Bronchial epithelial cell (primary cell): Measurements from ENCODE around the gene RALY. TPM values are rescaled to one million over a fixed set of nuclear protein-coding genes. Genes with fewer than 3 reads are reported as not detected.

ENCODE experiments used
- DNase-seq: peaks from one replicate; pipeline ENCODE4 v3.0.0-alpha.2; 2010; ENCODE audit warnings: low read depth
- FAIRE-seq: peaks from 2 replicates; lab custom pipeline; 2011; peaks lifted over from hg19 to GRCh38; lab: Jason Lieb, UNC
- H3K27me3 ChIP-seq: 2 replicates; pipeline ENCODE4 v1.5.1; 2011; ENCODE audit warnings: low read length; ENCODE audit not compliant: control insufficient read depth, insufficient read depth
- H3K36me3 ChIP-seq: 2 replicates; pipeline ENCODE4 v1.5.1; 2011; ENCODE audit warnings: low read length; ENCODE audit not compliant: control insufficient read depth, insufficient read depth
- H3K4me3 ChIP-seq: 2 replicates; pipeline ENCODE4 v1.5.1; 2011; ENCODE audit warnings: mild to moderate bottlenecking, low read depth, low read length, control low read depth
- total RNA-seq: library from RNA; depleted of rRNA; stranded (reverse); fragments of >200 nt; gene quantifications from 2 replicates; pipeline ENCODE4 v1.2.1, GENCODE V29; 2014
- TF ChIP-seq, protein P1 (sequence below): IDR thresholded peaks from 2 replicates; pipeline ENCODE4 v1.5.1; 2011; ENCODE audit warnings: mild to moderate bottlenecking, moderate library complexity, low read length, control low read depth, inconsistent platforms; ENCODE audit not compliant: insufficient read depth, severe bottlenecking

RALY gene
- total RNA-seq, 1 donor from 2014 or later = 75.0 TPM

- Histone ChIP-seq H3K27me3 (no peaks in the 10 kb centered on the region), H3K36me3 (no peaks in the 10 kb centered on the region), H3K4me3 (no peak overlapping the region)
- FAIRE-seq (no peak), DNase-seq (no peak)
- TF ChIP-seq, protein P1, sequence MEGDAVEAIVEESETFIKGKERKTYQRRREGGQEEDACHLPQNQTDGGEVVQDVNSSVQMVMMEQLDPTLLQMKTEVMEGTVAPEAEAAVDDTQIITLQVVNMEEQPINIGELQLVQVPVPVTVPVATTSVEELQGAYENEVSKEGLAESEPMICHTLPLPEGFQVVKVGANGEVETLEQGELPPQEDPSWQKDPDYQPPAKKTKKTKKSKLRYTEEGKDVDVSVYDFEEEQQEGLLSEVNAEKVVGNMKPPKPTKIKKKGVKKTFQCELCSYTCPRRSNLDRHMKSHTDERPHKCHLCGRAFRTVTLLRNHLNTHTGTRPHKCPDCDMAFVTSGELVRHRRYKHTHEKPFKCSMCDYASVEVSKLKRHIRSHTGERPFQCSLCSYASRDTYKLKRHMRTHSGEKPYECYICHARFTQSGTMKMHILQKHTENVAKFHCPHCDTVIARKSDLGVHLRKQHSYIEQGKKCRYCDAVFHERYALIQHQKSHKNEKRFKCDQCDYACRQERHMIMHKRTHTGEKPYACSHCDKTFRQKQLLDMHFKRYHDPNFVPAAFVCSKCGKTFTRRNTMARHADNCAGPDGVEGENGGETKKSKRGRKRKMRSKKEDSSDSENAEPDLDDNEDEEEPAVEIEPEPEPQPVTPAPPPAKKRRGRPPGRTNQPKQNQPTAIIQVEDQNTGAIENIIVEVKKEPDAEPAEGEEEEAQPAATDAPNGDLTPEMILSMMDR = no peak
Observed at GRCh38 chr20:33970229-33970628, 23.5 kb upstream of the RALY start.

DNA sequence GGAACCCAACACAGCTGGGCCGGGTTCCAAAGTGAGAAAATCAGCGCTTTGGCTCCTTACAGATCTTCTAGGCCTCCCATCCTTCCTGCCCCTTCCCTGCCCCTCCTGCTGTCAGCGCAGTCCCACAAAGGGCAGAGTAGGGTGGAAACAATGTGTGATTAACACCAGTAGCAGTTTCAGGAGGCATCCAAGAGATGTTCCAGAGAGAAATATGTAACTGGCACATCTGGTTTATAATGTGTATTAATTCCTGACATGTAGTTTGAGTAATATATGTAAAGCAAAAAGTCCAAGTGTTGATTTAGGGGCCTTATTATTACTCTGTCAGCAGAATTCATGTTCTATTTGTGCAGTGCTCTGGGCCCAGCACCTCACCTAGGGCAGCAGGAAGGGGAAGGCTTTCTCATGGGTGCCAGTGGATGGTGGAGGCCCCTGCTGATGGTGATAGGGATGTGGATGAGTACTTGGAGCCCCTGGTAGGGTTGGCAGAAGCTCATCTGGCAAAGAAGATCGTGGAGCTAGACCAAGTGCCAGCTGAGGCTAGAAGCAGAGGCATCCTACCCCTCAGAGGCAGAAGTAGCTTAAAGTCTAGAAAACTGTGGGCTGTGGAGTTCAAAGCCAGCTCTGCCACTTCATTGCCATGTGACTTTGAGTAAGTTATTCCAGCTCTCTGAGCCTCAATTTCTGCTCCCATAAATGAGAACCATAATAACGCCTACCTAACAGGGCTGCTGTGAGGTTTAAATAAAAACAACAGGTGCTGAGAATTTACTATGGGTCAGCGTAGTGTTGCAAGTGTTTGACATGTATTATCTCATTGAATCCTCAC lies 22.4 kb upstream of the RALY start:
- no peaks in the 10 kb centered on the region for H3K36me3 ChIP-seq
- no peak overlapping the region for H3K4me3 ChIP-seq
- no peaks in the 10 kb centered on the region for H3K27me3 ChIP-seq
- TF ChIP-seq, protein P1 = no peak
- no peak for DNase-seq
- FAIRE-seq = no peak

DNA sequence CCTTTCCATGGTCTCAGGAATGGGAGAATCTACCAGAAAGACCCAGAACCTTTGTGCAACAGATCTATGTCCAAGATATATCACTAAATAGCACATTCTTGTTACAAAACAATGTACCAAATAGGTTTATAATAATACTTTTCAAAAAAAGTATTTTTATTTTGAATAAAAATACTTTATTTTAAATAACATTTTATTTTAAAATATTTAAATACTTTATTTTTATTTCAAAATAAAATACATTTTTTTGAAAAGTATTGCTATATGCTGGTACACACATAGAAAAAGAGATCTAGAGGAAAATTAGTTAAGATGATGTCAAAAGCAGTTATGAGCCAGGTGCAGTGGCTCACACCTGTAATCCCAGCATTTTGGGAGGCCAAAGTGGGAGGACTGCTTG lies 16.8 kb upstream of the RALY start:
- FAIRE-seq (no peak), DNase-seq (no peak)
- H3K27me3 ChIP-seq = no peaks in the 10 kb centered on the region
- TF ChIP-seq, protein P1 = no peak
- H3K4me3 ChIP-seq = no peak overlapping the region
- H3K36me3 ChIP-seq = no peaks in the 10 kb centered on the region

DNA sequence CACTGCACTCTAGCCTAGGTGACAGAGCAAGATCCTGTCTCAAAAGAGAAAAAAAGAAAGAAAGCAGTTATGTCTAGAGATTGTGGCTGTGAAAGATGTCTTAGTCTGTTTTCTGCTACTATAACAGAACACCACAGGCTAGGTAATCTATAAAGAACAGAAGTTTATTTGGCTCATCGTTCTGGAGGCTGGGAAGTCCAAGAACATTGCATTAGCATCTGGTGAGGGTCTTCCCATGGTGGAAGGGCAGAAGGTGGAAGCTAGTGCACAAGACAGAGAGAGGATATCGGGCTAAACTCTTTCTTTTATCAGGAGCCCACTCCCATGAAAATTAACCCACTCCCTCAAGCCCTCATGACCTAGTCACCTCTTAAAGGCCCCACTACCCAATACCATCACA lies 16.2 kb upstream of the RALY start:
- FAIRE-seq = no peak
- DNase-seq = no peak
- H3K27me3 ChIP-seq = no peaks in the 10 kb centered on the region
- TF ChIP-seq, protein P1 = no peak
- H3K4me3 ChIP-seq = no peak overlapping the region
- no peaks in the 10 kb centered on the region for H3K36me3 ChIP-seq

DNA sequence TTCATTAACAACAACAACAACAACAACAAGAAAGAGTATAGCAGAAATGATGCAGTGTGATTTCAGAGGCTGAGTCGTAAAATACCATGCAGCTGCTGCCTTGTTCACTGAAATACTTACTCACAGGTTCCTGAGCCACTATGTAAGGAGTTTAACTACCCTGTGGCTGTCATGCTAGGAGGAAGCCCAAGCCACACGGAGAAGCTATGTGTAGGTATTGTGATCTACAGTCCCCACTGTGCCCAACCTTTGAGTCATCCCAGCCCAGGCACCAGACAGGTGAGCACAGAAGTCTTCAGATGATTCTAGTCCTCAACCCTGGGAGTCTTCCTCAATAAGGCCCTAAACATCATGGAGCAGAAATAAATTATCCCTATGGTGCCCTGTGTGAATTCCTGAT lies 14.6 kb upstream of the RALY start:
- no peaks in the 10 kb centered on the region for H3K36me3 ChIP-seq
- DNase-seq = no peak
- no peak for FAIRE-seq
- TF ChIP-seq, protein P1 = no peak
- no peaks in the 10 kb centered on the region for H3K27me3 ChIP-seq
- no peak overlapping the region for H3K4me3 ChIP-seq
